PFSK-1 (cell line): ENCODE measurements around the gene GPC6.

Source experiments
- FOXP2 ChIP-seq: optimal IDR thresholded peaks from 2 replicates; pipeline ENCODE3; 2011; ENCODE audit warnings: borderline replicate concordance, control low read depth, inconsistent platforms; ENCODE audit not compliant: insufficient read depth; ENCODE audit errors: extremely low read length, extremely low read depth
- POLR2AphosphoS5 ChIP-seq: IDR thresholded peaks from 2 replicates; pipeline ENCODE4 v1.6.1; 2012; ENCODE audit warnings: low read depth, mild to moderate bottlenecking, control low read depth, low read length, moderate library complexity
- SIN3A ChIP-seq: IDR thresholded peaks from 2 replicates; pipeline ENCODE4 v1.6.1; 2012; ENCODE audit warnings: mild to moderate bottlenecking, low read length, moderate library complexity, borderline replicate concordance; ENCODE audit not compliant: insufficient read depth
- TAF1 ChIP-seq: IDR thresholded peaks from 2 replicates; pipeline ENCODE4 v1.6.1; 2012; ENCODE audit warnings: low read length, control low read depth, borderline replicate concordance; ENCODE audit not compliant: insufficient read depth
- TF ChIP-seq, protein P1 (sequence below), 2 experiments: IDR thresholded peaks; 2 replicates each; pipeline versions ENCODE4 v1.6.1 to v1.8.0; 2011 to 2012; ENCODE audit warnings: low read depth in 2 of 2, low read length in 2 of 2, control low read depth in 1 of 2, inconsistent platforms in 1 of 2, mild to moderate bottlenecking in 1 of 2, moderate library complexity in 1 of 2; ENCODE audit not compliant: insufficient read depth in 1 of 2

GRCh38 chr13:94138831-94139230, 912.2 kb downstream of the GPC6 start:
- TF ChIP-seq POLR2AphosphoS5 (no peak), SIN3A (no peak), TAF1 (no peak), FOXP2 (no peak)
- TF ChIP-seq, protein P1, sequence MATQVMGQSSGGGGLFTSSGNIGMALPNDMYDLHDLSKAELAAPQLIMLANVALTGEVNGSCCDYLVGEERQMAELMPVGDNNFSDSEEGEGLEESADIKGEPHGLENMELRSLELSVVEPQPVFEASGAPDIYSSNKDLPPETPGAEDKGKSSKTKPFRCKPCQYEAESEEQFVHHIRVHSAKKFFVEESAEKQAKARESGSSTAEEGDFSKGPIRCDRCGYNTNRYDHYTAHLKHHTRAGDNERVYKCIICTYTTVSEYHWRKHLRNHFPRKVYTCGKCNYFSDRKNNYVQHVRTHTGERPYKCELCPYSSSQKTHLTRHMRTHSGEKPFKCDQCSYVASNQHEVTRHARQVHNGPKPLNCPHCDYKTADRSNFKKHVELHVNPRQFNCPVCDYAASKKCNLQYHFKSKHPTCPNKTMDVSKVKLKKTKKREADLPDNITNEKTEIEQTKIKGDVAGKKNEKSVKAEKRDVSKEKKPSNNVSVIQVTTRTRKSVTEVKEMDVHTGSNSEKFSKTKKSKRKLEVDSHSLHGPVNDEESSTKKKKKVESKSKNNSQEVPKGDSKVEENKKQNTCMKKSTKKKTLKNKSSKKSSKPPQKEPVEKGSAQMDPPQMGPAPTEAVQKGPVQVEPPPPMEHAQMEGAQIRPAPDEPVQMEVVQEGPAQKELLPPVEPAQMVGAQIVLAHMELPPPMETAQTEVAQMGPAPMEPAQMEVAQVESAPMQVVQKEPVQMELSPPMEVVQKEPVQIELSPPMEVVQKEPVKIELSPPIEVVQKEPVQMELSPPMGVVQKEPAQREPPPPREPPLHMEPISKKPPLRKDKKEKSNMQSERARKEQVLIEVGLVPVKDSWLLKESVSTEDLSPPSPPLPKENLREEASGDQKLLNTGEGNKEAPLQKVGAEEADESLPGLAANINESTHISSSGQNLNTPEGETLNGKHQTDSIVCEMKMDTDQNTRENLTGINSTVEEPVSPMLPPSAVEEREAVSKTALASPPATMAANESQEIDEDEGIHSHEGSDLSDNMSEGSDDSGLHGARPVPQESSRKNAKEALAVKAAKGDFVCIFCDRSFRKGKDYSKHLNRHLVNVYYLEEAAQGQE (IDR thresholded peaks at IDR 0.05; ENCODE audit: insufficient read depth in 1 of 2, low read depth in 2 of 2, low read length in 2 of 2): no peak
